Type B pancreatic cell (in vitro differentiated cells): ENCODE measurements around the gene TAF3. TPM values are rescaled to one million over a fixed set of nuclear protein-coding genes. Genes with fewer than 3 reads are reported as not detected.

Source experiments
- DNase-seq: peaks from one replicate; pipeline ENCODE4 v3.0.0; 2021; ENCODE audit warnings: mixed read lengths; ENCODE audit not compliant: unreplicated experiment; ENCODE audit errors: extremely low spot score
- H3K27ac Mint-ChIP-seq: 2 replicates; pipeline ENCODE4 v1.8.0; 2021; ENCODE audit warnings: mild to moderate bottlenecking, mixed read lengths
- H3K27me3 Mint-ChIP-seq: 2 replicates; pipeline ENCODE4 v1.8.0; 2021; ENCODE audit warnings: mixed read lengths
- H3K36me3 Mint-ChIP-seq: 2 replicates; pipeline ENCODE4 v1.8.0; 2021; ENCODE audit warnings: mixed read lengths
- H3K4me1 Mint-ChIP-seq: one replicate; pipeline ENCODE4 v1.8.0; 2021; ENCODE audit warnings: mixed read lengths; ENCODE audit not compliant: unreplicated experiment
- H3K4me3 Mint-ChIP-seq: 2 replicates; pipeline ENCODE4 v1.8.0; 2021; ENCODE audit warnings: mild to moderate bottlenecking, mixed read lengths
- H3K9me3 Mint-ChIP-seq: 2 replicates; pipeline ENCODE4 v1.8.0; 2021; ENCODE audit warnings: mixed read lengths
- CTCF ChIP-seq: fragments of 200-600 bp; sonication (generic); conservative IDR thresholded peaks from 2 replicates; pipeline ENCODE4 v1.5.0; 2021; ENCODE audit warnings: antibody characterized with exemption, mild to moderate bottlenecking
- total RNA-seq: library from RNA; stranded (reverse); gene quantifications from 2 replicates; pipeline ENCODE4 v1.2.1, GENCODE V29; 2021; ENCODE audit warnings: low replicate concordance

Gene TAF3
- total RNA-seq, 1 donor from 2014 or later: 9.9 TPM

GRCh38 chr10:7937315-7937945 is 119.1 kb downstream of the TAF3 start:
- no peak for TF ChIP-seq CTCF
- no peak for DNase-seq
- Mint-ChIP-seq H3K4me3 (no peak overlapping the region), H3K27ac (no peak overlapping the region), H3K27me3 (no peaks in the 10 kb centered on the region), H3K4me1 (peaks cover under 1% of the 10 kb centered on the region), H3K36me3 (peaks cover 4% of the 10 kb centered on the region), H3K9me3 (peaks cover 5% of the 10 kb centered on the region)

- H3K27me3 Mint-ChIP-seq: no peaks in the 10 kb centered on the region
- no peak overlapping the region for H3K4me3 Mint-ChIP-seq
- H3K4me1 Mint-ChIP-seq: peaks cover 10% of the 10 kb centered on the region
- TF ChIP-seq CTCF: no peak
- H3K9me3 Mint-ChIP-seq: peaks cover 5% of the 10 kb centered on the region
- H3K36me3 Mint-ChIP-seq: peaks cover 8% of the 10 kb centered on the region
- no peak for DNase-seq
- no peak overlapping the region for H3K27ac Mint-ChIP-seq
Measured at GRCh38 chr10:7941576-7941975, 123.3 kb downstream of the TAF3 start.

GRCh38 chr10:7942316-7942715 is 124.0 kb downstream of the TAF3 start:
- Mint-ChIP-seq H3K4me3 (no peak overlapping the region), H3K27me3 (no peaks in the 10 kb centered on the region), H3K36me3 (peaks cover 8% of the 10 kb centered on the region), H3K4me1 (peaks cover 10% of the 10 kb centered on the region), H3K9me3 (peaks cover 5% of the 10 kb centered on the region), H3K27ac (no peak overlapping the region)
- no peak for DNase-seq
- TF ChIP-seq CTCF: no peak

GRCh38 chr10:7942859-7943258 is 124.6 kb downstream of the TAF3 start:
- Mint-ChIP-seq H3K9me3 (peaks cover 5% of the 10 kb centered on the region), H3K27me3 (no peaks in the 10 kb centered on the region), H3K4me1 (peaks cover 10% of the 10 kb centered on the region), H3K36me3 (peaks cover 8% of the 10 kb centered on the region), H3K4me3 (no peak overlapping the region), H3K27ac (no peak overlapping the region)
- TF ChIP-seq CTCF: no peak
- DNase-seq: no peak

- H3K9me3 Mint-ChIP-seq: no peaks in the 10 kb centered on the region
- H3K36me3 Mint-ChIP-seq: peaks cover 8% of the 10 kb centered on the region
- DNase-seq: no peak
- H3K4me3 Mint-ChIP-seq: no peak overlapping the region
- no peaks in the 10 kb centered on the region for H3K27me3 Mint-ChIP-seq
- H3K27ac Mint-ChIP-seq: no peak overlapping the region
- TF ChIP-seq CTCF: no peak
- H3K4me1 Mint-ChIP-seq: peaks cover 15% of the 10 kb centered on the region
Measured at GRCh38 chr10:7944215-7944480, 125.8 kb downstream of the TAF3 start.

- H3K27ac Mint-ChIP-seq: no peak overlapping the region
- DNase-seq: no peak
- no peak for TF ChIP-seq CTCF
- H3K27me3 Mint-ChIP-seq: no peaks in the 10 kb centered on the region
- H3K4me1 Mint-ChIP-seq: peaks cover 15% of the 10 kb centered on the region
- peaks cover 8% of the 10 kb centered on the region for H3K36me3 Mint-ChIP-seq
- H3K4me3 Mint-ChIP-seq: no peak overlapping the region
- no peaks in the 10 kb centered on the region for H3K9me3 Mint-ChIP-seq
Measured at GRCh38 chr10:7944537-7944936, 126.2 kb downstream of the TAF3 start.
